RWPE2 (cell line): Measurements from ENCODE around the gene BIRC3.

Experiments
- ATAC-seq: fragments of 200-7000 bp; cut with Tn5 transposase; 3 replicates; pipeline ENCODE4 v1.9.1; 2021; ENCODE audit warnings: low read depth
- DNase-seq: peaks from one replicate; pipeline ENCODE4 v3.0.0-alpha.2; 2020; ENCODE audit warnings: low spot score
- H3K27ac ChIP-seq: fragments of 450-650 bp; 2 replicates; pipeline ENCODE4 v1.5.1; 2017; ENCODE audit warnings: mild to moderate bottlenecking; ENCODE audit not compliant: poor library complexity, severe bottlenecking
- H3K27me3 ChIP-seq: fragments of 250-450 bp; sonication (Bioruptor Pico); 2 replicates; pipeline ENCODE4 v1.5.1; 2021; ENCODE audit warnings: mild to moderate bottlenecking, moderate library complexity; ENCODE audit not compliant: insufficient read depth, poor library complexity, severe bottlenecking
- H3K36me3 ChIP-seq: fragments of 250-450 bp; sonication (Bioruptor Pico); 2 replicates; pipeline ENCODE4 v1.5.1; 2020; ENCODE audit warnings: low read depth, mild to moderate bottlenecking, moderate library complexity
- H3K4me1 ChIP-seq: fragments of 250-450 bp; sonication (Bioruptor Pico); 2 replicates; pipeline ENCODE4 v1.5.1; 2021; ENCODE audit warnings: mild to moderate bottlenecking, moderate library complexity; ENCODE audit not compliant: insufficient read depth, poor library complexity, severe bottlenecking
- H3K4me3 ChIP-seq: fragments of 250-450 bp; sonication (Bioruptor Pico); 2 replicates; pipeline ENCODE4 v1.5.1; 2021; ENCODE audit warnings: mild to moderate bottlenecking, moderate library complexity; ENCODE audit not compliant: severe bottlenecking
- H3K9me3 ChIP-seq: fragments of 250-450 bp; sonication (Bioruptor Pico); 2 replicates; pipeline ENCODE4 v1.5.1; 2021; ENCODE audit warnings: mild to moderate bottlenecking, moderate library complexity; ENCODE audit not compliant: severe bottlenecking
- TF ChIP-seq, protein P1 (sequence below): fragments of 450-650 bp; IDR thresholded peaks from one replicate; pipeline ENCODE4 v1.5.1; 2017; ENCODE audit warnings: mild to moderate bottlenecking, moderate library complexity; ENCODE audit not compliant: poor library complexity, severe bottlenecking

Gene BIRC3

DNA sequence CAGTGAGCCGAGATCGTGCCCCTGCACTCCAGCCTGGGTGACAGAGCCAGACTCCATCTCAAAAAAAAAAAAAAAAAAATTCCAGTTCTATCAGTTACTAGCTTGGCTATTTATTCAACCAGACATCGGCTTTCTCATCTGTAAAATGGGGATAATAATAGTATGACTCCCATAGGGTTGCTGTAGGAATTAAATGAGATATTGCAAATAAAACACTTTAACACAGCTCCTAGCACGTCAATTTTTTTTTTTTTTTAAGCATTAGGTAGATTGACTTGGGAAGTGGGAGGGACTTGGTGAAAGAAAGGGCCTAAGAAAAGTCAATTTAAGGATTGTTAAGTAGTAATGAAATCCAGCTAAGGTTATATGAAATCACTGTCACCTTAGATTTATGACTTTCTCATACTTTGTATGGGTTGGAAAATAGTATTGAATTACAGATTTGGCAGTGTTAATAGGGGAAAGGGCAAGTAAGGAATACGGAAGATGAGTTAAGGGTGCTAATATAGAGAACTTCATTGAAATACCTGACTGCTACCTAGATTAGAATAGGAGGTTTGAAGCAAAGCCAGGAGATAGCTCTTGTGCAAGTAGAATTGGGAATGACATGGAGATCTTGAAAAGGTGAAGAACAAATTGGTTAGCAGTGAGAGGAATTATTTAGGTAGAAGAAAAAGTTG lies 58.6 kb downstream of the BIRC3 start:
- Histone ChIP-seq H3K4me1 (no peaks in the 10 kb centered on the region), H3K27ac (no peak overlapping the region), H3K4me3 (no peak overlapping the region), H3K27me3 (no peaks in the 10 kb centered on the region), H3K9me3 (no peaks in the 10 kb centered on the region), H3K36me3 (peaks cover 56% of the 10 kb centered on the region)
- DNase-seq (no peak), ATAC-seq (no peak)
- TF ChIP-seq, protein P1, sequence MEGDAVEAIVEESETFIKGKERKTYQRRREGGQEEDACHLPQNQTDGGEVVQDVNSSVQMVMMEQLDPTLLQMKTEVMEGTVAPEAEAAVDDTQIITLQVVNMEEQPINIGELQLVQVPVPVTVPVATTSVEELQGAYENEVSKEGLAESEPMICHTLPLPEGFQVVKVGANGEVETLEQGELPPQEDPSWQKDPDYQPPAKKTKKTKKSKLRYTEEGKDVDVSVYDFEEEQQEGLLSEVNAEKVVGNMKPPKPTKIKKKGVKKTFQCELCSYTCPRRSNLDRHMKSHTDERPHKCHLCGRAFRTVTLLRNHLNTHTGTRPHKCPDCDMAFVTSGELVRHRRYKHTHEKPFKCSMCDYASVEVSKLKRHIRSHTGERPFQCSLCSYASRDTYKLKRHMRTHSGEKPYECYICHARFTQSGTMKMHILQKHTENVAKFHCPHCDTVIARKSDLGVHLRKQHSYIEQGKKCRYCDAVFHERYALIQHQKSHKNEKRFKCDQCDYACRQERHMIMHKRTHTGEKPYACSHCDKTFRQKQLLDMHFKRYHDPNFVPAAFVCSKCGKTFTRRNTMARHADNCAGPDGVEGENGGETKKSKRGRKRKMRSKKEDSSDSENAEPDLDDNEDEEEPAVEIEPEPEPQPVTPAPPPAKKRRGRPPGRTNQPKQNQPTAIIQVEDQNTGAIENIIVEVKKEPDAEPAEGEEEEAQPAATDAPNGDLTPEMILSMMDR: no peak

DNA sequence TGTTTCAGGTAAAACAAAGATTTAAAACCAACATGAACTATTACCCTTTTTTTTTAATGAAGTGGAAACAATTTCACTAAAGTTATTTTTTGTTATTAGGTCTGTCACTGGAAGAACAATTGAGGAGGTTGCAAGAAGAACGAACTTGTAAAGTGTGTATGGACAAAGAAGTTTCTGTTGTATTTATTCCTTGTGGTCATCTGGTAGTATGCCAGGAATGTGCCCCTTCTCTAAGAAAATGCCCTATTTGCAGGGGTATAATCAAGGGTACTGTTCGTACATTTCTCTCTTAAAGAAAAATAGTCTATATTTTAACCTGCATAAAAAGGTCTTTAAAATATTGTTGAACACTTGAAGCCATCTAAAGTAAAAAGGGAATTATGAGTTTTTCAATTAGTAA lies 60.6 kb downstream of the BIRC3 start:
- DNase-seq (no peak), ATAC-seq (no peak)
- Histone ChIP-seq H3K36me3 (peaks cover 68% of the 10 kb centered on the region), H3K4me1 (no peaks in the 10 kb centered on the region), H3K4me3 (no peak overlapping the region), H3K27ac (no peak overlapping the region), H3K27me3 (no peaks in the 10 kb centered on the region), H3K9me3 (no peaks in the 10 kb centered on the region)
- TF ChIP-seq, protein P1: no peak

DNA sequence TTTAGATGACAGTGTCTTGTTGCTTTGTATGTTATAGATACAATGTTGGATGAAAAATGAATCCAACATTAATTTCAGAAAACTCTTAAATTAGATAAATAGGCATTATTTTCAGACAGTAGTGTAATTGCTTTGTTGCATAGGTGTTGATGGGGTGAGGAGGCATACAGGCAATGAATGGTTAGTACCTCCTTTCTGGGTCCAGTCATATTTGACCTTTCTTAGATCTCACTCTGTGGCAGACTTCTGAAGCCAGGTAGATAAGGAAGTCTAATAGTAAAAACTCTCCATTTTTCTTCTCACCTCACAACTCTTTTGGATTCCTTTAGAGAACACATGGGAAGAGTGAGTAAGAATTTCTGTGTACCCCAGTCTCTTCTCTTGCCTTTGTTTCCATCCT lies 61.5 kb downstream of the BIRC3 start:
- H3K36me3 ChIP-seq: peaks cover 68% of the 10 kb centered on the region

DNA sequence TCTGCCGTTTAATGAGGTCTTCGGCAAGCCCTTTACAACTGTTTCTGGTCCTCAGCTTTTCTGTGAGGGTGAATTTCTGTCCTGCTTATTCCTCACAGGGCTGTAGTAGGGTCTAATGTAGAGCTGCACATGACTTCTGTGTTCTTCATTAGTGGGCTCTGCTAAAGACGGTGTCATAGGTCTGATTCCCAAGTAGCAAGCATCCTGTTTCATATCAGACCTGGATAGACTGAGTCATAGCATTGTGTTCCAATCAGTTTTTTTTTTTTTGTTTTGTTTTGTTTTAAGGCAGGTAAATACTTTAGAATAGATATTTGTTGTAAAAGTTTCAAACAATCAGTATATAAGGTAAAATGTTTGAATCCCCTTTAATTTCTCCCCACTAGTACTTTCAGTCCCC lies 65.1 kb downstream of the BIRC3 start:
- DNase-seq (no peak), ATAC-seq (no peak)
- Histone ChIP-seq H3K9me3 (no peaks in the 10 kb centered on the region), H3K4me1 (no peaks in the 10 kb centered on the region), H3K4me3 (no peak overlapping the region), H3K27ac (no peak overlapping the region), H3K36me3 (peaks cover 73% of the 10 kb centered on the region), H3K27me3 (no peaks in the 10 kb centered on the region)
- TF ChIP-seq, protein P1: no peak

More for the DNA sequence above, 61.5 kb downstream of the BIRC3 start:
- no peak overlapping the region for H3K4me3 ChIP-seq
- H3K27ac ChIP-seq: no peak overlapping the region
- TF ChIP-seq, protein P1: no peak
- no peaks in the 10 kb centered on the region for H3K4me1 ChIP-seq
- no peak for ATAC-seq
- H3K27me3 ChIP-seq: no peaks in the 10 kb centered on the region
- no peaks in the 10 kb centered on the region for H3K9me3 ChIP-seq
- DNase-seq: no peak

DNA sequence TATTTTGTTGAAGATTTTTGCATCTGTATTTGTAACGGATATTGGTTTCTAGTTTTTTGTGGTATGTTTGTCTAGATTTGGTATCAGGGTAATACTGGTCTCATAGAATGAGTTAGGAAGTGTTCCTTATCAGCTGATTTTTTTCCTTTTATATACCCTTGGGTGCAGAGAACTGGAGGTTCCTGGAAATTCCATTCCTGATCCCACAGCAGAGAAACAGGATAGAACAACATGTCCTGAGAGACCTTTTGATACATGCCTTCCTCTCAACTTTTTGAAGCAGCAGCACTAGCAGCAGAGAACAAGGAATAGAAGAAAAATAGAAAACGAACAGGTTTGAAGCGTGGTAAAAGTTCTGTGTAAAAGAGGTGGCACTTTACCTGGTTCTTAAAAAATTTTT lies 66.6 kb downstream of the BIRC3 start:
- Histone ChIP-seq H3K9me3 (no peaks in the 10 kb centered on the region), H3K27me3 (no peaks in the 10 kb centered on the region), H3K27ac (no peak overlapping the region), H3K36me3 (peaks cover 73% of the 10 kb centered on the region), H3K4me3 (no peak overlapping the region), H3K4me1 (no peaks in the 10 kb centered on the region)
- no peak for ATAC-seq
- TF ChIP-seq, protein P1: no peak
- no peak for DNase-seq
